Parathyroid adenoma (tissue), 2 donors: Measurements from ENCODE around the gene ZNF462.

Experiments used
- H2AFZ ChIP-seq: fragments of 300-600 bp; sonication (generic); one replicate; pipeline ENCODE4 v1.7.0; 2017; ENCODE audit warnings: antibody characterized with exemption, mild to moderate bottlenecking
- H3K27ac ChIP-seq: fragments of 300-600 bp; sonication (generic); one replicate; pipeline ENCODE4 v1.7.0; 2017
- H3K27me3 ChIP-seq: fragments of 300-600 bp; sonication (generic); one replicate; pipeline ENCODE4 v1.7.0; 2017; ENCODE audit warnings: low read length; ENCODE audit not compliant: control insufficient read depth, insufficient read depth
- H3K36me3 ChIP-seq: fragments of 300-600 bp; sonication (generic); one replicate; pipeline ENCODE4 v1.7.0; 2017; ENCODE audit warnings: low read length; ENCODE audit not compliant: control insufficient read depth, insufficient read depth
- H3K4me1 ChIP-seq: fragments of 300-600 bp; sonication (generic); one replicate; pipeline ENCODE4 v1.7.0; 2017; ENCODE audit warnings: control low read depth
- H3K4me2 ChIP-seq: fragments of 300-600 bp; sonication (generic); one replicate; pipeline ENCODE4 v1.7.0; 2017; ENCODE audit warnings: low read length
- H3K4me3 ChIP-seq: fragments of 300-600 bp; sonication (generic); one replicate; pipeline ENCODE4 v1.7.0; 2017; ENCODE audit warnings: low read depth, low read length
- H3K79me2 ChIP-seq: fragments of 300-600 bp; sonication (generic); one replicate; pipeline ENCODE4 v1.7.0; 2017; ENCODE audit warnings: control low read depth
- H3K9ac ChIP-seq: fragments of 300-600 bp; sonication (generic); one replicate; pipeline ENCODE4 v1.7.0; 2017; ENCODE audit warnings: mild to moderate bottlenecking
- H3K9me3 ChIP-seq: fragments of 300-600 bp; sonication (generic); one replicate; pipeline ENCODE4 v1.7.0; 2017; ENCODE audit warnings: low read length; ENCODE audit not compliant: control insufficient read depth
- CTCF ChIP-seq: fragments of 300-600 bp; sonication (generic); IDR thresholded peaks from one replicate; pipeline ENCODE4 v1.7.0; 2017; ENCODE audit warnings: antibody characterized with exemption, mild to moderate bottlenecking
- donor health status: primary hyperparathyroidism.

Gene ZNF462

GRCh38 chr9:106930477-106930876 is 67.5 kb downstream of the ZNF462 start:
- peaks cover 5% of the 10 kb centered on the region for H3K79me2 ChIP-seq
- H3K36me3 ChIP-seq = no peaks in the 10 kb centered on the region
- no peak overlapping the region for H3K4me3 ChIP-seq
- no peak overlapping the region for H3K27ac ChIP-seq
- H2AFZ ChIP-seq = no peak overlapping the region
- H3K9ac ChIP-seq = no peak overlapping the region
- H3K27me3 ChIP-seq = no peaks in the 10 kb centered on the region
- H3K4me2 ChIP-seq = no peak overlapping the region
- TF ChIP-seq CTCF = no peak
- H3K9me3 ChIP-seq = no peaks in the 10 kb centered on the region
- H3K4me1 ChIP-seq = no peaks in the 10 kb centered on the region

GRCh38 chr9:106931466-106931865 is 68.5 kb downstream of the ZNF462 start:
- no peak overlapping the region for H2AFZ ChIP-seq
- H3K27me3 ChIP-seq = no peaks in the 10 kb centered on the region
- TF ChIP-seq CTCF = no peak
- no peaks in the 10 kb centered on the region for H3K4me1 ChIP-seq
- no peaks in the 10 kb centered on the region for H3K9me3 ChIP-seq
- no peaks in the 10 kb centered on the region for H3K36me3 ChIP-seq
- H3K4me2 ChIP-seq = no peak overlapping the region
- no peak overlapping the region for H3K4me3 ChIP-seq
- no peak overlapping the region for H3K9ac ChIP-seq
- H3K79me2 ChIP-seq = peaks cover 5% of the 10 kb centered on the region
- H3K27ac ChIP-seq = no peak overlapping the region

- H3K9me3 ChIP-seq = no peaks in the 10 kb centered on the region
- H3K27ac ChIP-seq = no peak overlapping the region
- H3K36me3 ChIP-seq = no peaks in the 10 kb centered on the region
- no peak overlapping the region for H3K4me2 ChIP-seq
- peaks cover 5% of the 10 kb centered on the region for H3K79me2 ChIP-seq
- H3K4me3 ChIP-seq = no peak overlapping the region
- H3K27me3 ChIP-seq = no peaks in the 10 kb centered on the region
- H3K4me1 ChIP-seq = no peaks in the 10 kb centered on the region
- TF ChIP-seq CTCF = no peak
- no peak overlapping the region for H3K9ac ChIP-seq
- H2AFZ ChIP-seq = no peak overlapping the region
Measured at GRCh38 chr9:106932178-106932577, 69.2 kb downstream of the ZNF462 start.

- TF ChIP-seq CTCF = no peak
Measured at GRCh38 chr9:106932675-106933074, 69.7 kb downstream of the ZNF462 start.

GRCh38 chr9:106933470-106933869 is 70.5 kb downstream of the ZNF462 start:
- no peak overlapping the region for H3K9ac ChIP-seq
- no peak overlapping the region for H2AFZ ChIP-seq
- no peak for TF ChIP-seq CTCF
- H3K79me2 ChIP-seq = peaks cover 5% of the 10 kb centered on the region
- H3K27me3 ChIP-seq = no peaks in the 10 kb centered on the region
- H3K4me2 ChIP-seq = no peak overlapping the region
- no peak overlapping the region for H3K4me3 ChIP-seq
- H3K9me3 ChIP-seq = no peaks in the 10 kb centered on the region
- no peaks in the 10 kb centered on the region for H3K36me3 ChIP-seq
- no peaks in the 10 kb centered on the region for H3K4me1 ChIP-seq
- no peak overlapping the region for H3K27ac ChIP-seq

More at GRCh38 chr9:106932675-106933074, 69.7 kb downstream of the ZNF462 start:
- Histone ChIP-seq H2AFZ (no peak overlapping the region), H3K27ac (no peak overlapping the region), H3K4me3 (no peak overlapping the region), H3K4me2 (no peak overlapping the region), H3K9me3 (no peaks in the 10 kb centered on the region), H3K79me2 (peaks cover 5% of the 10 kb centered on the region), H3K9ac (no peak overlapping the region), H3K27me3 (no peaks in the 10 kb centered on the region), H3K4me1 (no peaks in the 10 kb centered on the region), H3K36me3 (no peaks in the 10 kb centered on the region)
